Peyer's patch (tissue), 4 donors: ENCODE data around the gene MX1. TPM values are rescaled to one million over a fixed set of nuclear protein-coding genes. Genes with fewer than 3 reads are reported as not detected.

Source experiments
- DNase-seq, 3 donors: peaks; one replicate each; pipeline ENCODE4 v3.0.0-alpha.2; 2017 to 2019
- H3K27ac ChIP-seq, 4 donors: fragments of 200-600 bp; sonication (generic); one replicate each; pipeline ENCODE4 v1.5.1; 2016 to 2019
- H3K27me3 ChIP-seq, 2 donors: fragments of 200-600 bp; sonication (generic); one replicate each; pipeline ENCODE4 v1.5.1; 2019
- H3K36me3 ChIP-seq, 3 donors: fragments of 200-600 bp; sonication (generic); one replicate each; pipeline ENCODE4 v1.5.1; 2016 to 2019
- H3K4me1 ChIP-seq, 4 donors: fragments of 200-600 bp; sonication (generic); one replicate each; pipeline ENCODE4 v1.5.1; 2016 to 2019
- H3K4me3 ChIP-seq, 4 donors: fragments of 200-600 bp; sonication (generic); 1 replicate in 3 of 4; 2 replicates in 1 of 4; pipeline ENCODE4 v1.5.1; 2016 to 2019; ENCODE audit warnings: mild to moderate bottlenecking in 1 of 4
- H3K9me3 ChIP-seq, 4 donors: fragments of 200-600 bp; sonication (generic); one replicate each; pipeline ENCODE4 v1.5.1; 2016 to 2019; ENCODE audit warnings: mild to moderate bottlenecking in 1 of 4
- POLR2A ChIP-seq, 2 donors: fragments of 450-650 bp; IDR thresholded peaks; one replicate each; pipeline ENCODE4 v1.5.1; 2017; ENCODE audit warnings: antibody characterized with exemption in 2 of 2, mild to moderate bottlenecking in 2 of 2, moderate library complexity in 2 of 2
- total RNA-seq, 4 donors: library from RNA; depleted of rRNA; stranded (reverse); fragments of >200 nt; gene quantifications; one replicate each; pipeline ENCODE4 v1.1.0, GENCODE V29; 2016
- TF ChIP-seq, protein P1 (sequence below), 6 experiments: fragments of 450-650 bp in 4 of 6; fragments of 200-600 bp in 2 of 6; sonication (generic) in 1 of 6; IDR thresholded peaks; one replicate each; pipeline ENCODE4 v1.5.1; 2017 to 2019; ENCODE audit warnings: antibody characterized with exemption in 6 of 6, mild to moderate bottlenecking in 3 of 6, moderate library complexity in 1 of 6

The MX1 gene
- total RNA-seq, 4 donors from 2014 or later, result 52.4 to 109 (median 78.9) TPM

DNA sequence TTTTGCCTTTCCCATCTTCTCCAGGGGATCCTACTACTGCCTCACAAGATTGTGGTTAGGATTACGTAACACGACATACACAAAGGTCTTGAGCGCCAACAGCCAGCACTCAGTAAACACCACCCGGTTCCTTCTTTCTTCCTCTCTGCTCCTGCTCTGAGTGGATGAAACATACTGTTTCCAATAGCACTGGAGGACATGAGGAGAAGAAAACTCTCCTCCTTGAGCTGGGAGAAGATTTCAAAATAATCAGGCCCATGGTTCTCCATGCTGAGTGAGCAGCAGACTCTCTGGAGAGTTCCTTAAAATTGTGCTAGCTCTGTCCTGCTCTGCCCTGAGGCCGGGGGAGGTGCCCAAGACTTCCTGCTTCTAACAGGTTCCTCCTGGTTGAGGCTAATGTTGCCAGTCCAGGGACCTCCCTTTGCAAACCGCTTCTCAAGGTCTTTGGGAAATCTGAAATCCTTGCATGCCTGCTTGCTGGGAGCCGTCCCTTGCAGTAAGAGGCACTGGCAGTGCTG lies 29.4 kb upstream of the MX1 start:
- no peak overlapping the region for H3K4me3 ChIP-seq
- no peak overlapping the region for H3K27ac ChIP-seq
- H3K9me3 ChIP-seq, result no peaks in the 10 kb centered on the region
- H3K27me3 ChIP-seq, result no peaks in the 10 kb centered on the region
- DNase-seq, result no peak
- H3K4me1 ChIP-seq, result peaks cover 0 to 6% (median 0%) of the 10 kb centered on the region in 4 donors
- H3K36me3 ChIP-seq, result peaks cover 0 to 21% (median 0%) of the 10 kb centered on the region in 3 donors
- no peak for TF ChIP-seq POLR2A (IDR thresholded peaks at IDR 0.05)
- TF ChIP-seq, protein P1, sequence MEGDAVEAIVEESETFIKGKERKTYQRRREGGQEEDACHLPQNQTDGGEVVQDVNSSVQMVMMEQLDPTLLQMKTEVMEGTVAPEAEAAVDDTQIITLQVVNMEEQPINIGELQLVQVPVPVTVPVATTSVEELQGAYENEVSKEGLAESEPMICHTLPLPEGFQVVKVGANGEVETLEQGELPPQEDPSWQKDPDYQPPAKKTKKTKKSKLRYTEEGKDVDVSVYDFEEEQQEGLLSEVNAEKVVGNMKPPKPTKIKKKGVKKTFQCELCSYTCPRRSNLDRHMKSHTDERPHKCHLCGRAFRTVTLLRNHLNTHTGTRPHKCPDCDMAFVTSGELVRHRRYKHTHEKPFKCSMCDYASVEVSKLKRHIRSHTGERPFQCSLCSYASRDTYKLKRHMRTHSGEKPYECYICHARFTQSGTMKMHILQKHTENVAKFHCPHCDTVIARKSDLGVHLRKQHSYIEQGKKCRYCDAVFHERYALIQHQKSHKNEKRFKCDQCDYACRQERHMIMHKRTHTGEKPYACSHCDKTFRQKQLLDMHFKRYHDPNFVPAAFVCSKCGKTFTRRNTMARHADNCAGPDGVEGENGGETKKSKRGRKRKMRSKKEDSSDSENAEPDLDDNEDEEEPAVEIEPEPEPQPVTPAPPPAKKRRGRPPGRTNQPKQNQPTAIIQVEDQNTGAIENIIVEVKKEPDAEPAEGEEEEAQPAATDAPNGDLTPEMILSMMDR (IDR thresholded peaks at IDR 0.05), result no peak

DNA sequence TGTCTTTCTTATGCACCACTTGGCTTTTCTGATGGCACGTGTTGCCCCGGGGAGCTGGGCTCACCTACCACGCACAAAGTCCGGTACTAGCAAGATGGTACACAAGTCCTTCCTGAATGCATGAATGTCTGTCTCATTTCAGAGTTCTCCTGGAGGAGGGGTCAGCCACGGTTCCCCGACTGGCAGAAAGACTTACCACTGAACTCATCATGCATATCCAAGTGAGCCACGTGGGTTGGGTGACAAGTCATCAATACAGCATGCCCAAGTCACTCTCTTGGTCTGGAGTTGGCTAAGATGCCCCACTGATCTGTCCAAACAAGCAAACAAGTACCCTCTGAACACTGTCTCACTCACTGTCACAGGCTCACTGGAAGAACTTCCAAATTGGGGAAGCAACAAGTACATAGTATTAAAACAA lies 28.6 kb upstream of the MX1 start:
- peaks cover 0 to 6% (median 0%) of the 10 kb centered on the region in 4 donors for H3K4me1 ChIP-seq
- no peak for DNase-seq
- TF ChIP-seq POLR2A (IDR thresholded peaks at IDR 0.05), result no peak
- TF ChIP-seq, protein P1 (IDR thresholded peaks at IDR 0.05), result no peak
- no peak overlapping the region for H3K27ac ChIP-seq
- H3K36me3 ChIP-seq, result peaks cover 0 to 29% (median 0%) of the 10 kb centered on the region in 3 donors
- no peaks in the 10 kb centered on the region for H3K9me3 ChIP-seq
- no peaks in the 10 kb centered on the region for H3K27me3 ChIP-seq
- H3K4me3 ChIP-seq, result no peak overlapping the region

- H3K27me3 ChIP-seq, result no peaks in the 10 kb centered on the region
- no peak overlapping the region for H3K27ac ChIP-seq
- H3K4me1 ChIP-seq, result peaks cover 0 to 6% (median 0%) of the 10 kb centered on the region in 4 donors
- DNase-seq, result no peak
- peaks cover 0 to 29% (median 0%) of the 10 kb centered on the region in 3 donors for H3K36me3 ChIP-seq
- H3K4me3 ChIP-seq, result no peak overlapping the region
- no peaks in the 10 kb centered on the region for H3K9me3 ChIP-seq
- no peak for TF ChIP-seq POLR2A (IDR thresholded peaks at IDR 0.05)
- TF ChIP-seq, protein P1 (IDR thresholded peaks at IDR 0.05), result no peak
Observed at GRCh38 chr21:41398251-41398650, 27.8 kb upstream of the MX1 start.

GRCh38 chr21:41398831-41399230 lies 27.2 kb upstream of the MX1 start:
- Histone ChIP-seq H3K27me3 (no peaks in the 10 kb centered on the region), H3K4me3 (no peak overlapping the region), H3K36me3 (peaks cover 0 to 29% (median 0%) of the 10 kb centered on the region in 3 donors), H3K9me3 (no peaks in the 10 kb centered on the region), H3K27ac (no peak overlapping the region), H3K4me1 (peaks cover 0 to 6% (median 0%) of the 10 kb centered on the region in 4 donors)
- no peak for DNase-seq
- TF ChIP-seq POLR2A (IDR thresholded peaks at IDR 0.05), result no peak
- TF ChIP-seq, protein P1 (IDR thresholded peaks at IDR 0.05), result no peak

GRCh38 chr21:41399246-41399800 lies 26.7 kb upstream of the MX1 start:
- Histone ChIP-seq H3K27me3 (no peaks in the 10 kb centered on the region), H3K4me3 (no peak overlapping the region), H3K27ac (no peak overlapping the region), H3K36me3 (peaks cover 0 to 29% (median 0%) of the 10 kb centered on the region in 3 donors), H3K4me1 (peaks cover 0 to 6% (median 0%) of the 10 kb centered on the region in 4 donors), H3K9me3 (no peaks in the 10 kb centered on the region)
- TF ChIP-seq, protein P1 (IDR thresholded peaks at IDR 0.05), result no peak
- no peak for DNase-seq
